Loucy (cell line): ENCODE measurements around the gene PKP4.

Source experiments
- H2AFZ ChIP-seq: fragments of 200-600 bp; sonication (generic); 2 replicates; pipeline ENCODE4 v1.6.0; 2016; ENCODE audit warnings: antibody characterized with exemption, mild to moderate bottlenecking, low read length, moderate library complexity
- H3F3A ChIP-seq: fragments of 200-600 bp; 2 replicates; pipeline ENCODE4 v1.6.0; 2016; ENCODE audit warnings: antibody characterized with exemption, low read depth, mild to moderate bottlenecking
- H3K27me3 ChIP-seq: fragments of 200-600 bp; sonication (generic); 2 replicates; pipeline ENCODE4 v1.6.1; 2014; ENCODE audit warnings: low read length, mild to moderate bottlenecking; ENCODE audit not compliant: insufficient read depth, poor library complexity, severe bottlenecking
- H3K36me3 ChIP-seq: fragments of 200-600 bp; sonication (generic); 2 replicates; pipeline ENCODE4 v1.6.1; 2016; ENCODE audit warnings: low read length; ENCODE audit not compliant: insufficient read depth
- H3K4me1 ChIP-seq: fragments of 200-600 bp; sonication (generic); 2 replicates; pipeline ENCODE4 v1.5.1; 2014; ENCODE audit warnings: low read length, mild to moderate bottlenecking; ENCODE audit not compliant: insufficient read depth, poor library complexity, severe bottlenecking
- H3K4me2 ChIP-seq: fragments of 200-600 bp; sonication (generic); 2 replicates; pipeline ENCODE4 v1.6.0; 2014; ENCODE audit warnings: antibody characterized with exemption, low read length, low read depth, mild to moderate bottlenecking; ENCODE audit not compliant: poor library complexity, severe bottlenecking
- H3K4me3 ChIP-seq: fragments of 200-600 bp; sonication (generic); 2 replicates; pipeline ENCODE4 v1.5.1; 2014; ENCODE audit warnings: low read length, mild to moderate bottlenecking, mixed read lengths; ENCODE audit not compliant: poor library complexity, severe bottlenecking
- H3K79me2 ChIP-seq: fragments of 200-600 bp; sonication (generic); 2 replicates; pipeline ENCODE4 v1.6.1; 2014; ENCODE audit warnings: low read length; ENCODE audit not compliant: insufficient read depth
- H3K9ac ChIP-seq: fragments of 200-600 bp; sonication (generic); 2 replicates; pipeline ENCODE4 v1.6.0; 2014; ENCODE audit warnings: mild to moderate bottlenecking, low read depth, low read length, moderate library complexity; ENCODE audit not compliant: poor library complexity, severe bottlenecking
- H3K9me2 ChIP-seq: fragments of 200-600 bp; sonication (generic); replicated peaks from 2 replicates; pipeline ENCODE4 v1.6.1; 2016; ENCODE audit warnings: low read depth, low read length, mixed read lengths
- H3K9me3 ChIP-seq: fragments of 200-600 bp; sonication (generic); 2 replicates; pipeline ENCODE4 v1.6.1; 2014; ENCODE audit warnings: mild to moderate bottlenecking, antibody characterized with exemption, low read length, low read depth; ENCODE audit not compliant: insufficient read depth
- H4K20me1 ChIP-seq: fragments of 200-600 bp; sonication (generic); 2 replicates; pipeline ENCODE4 v1.6.0; 2014; ENCODE audit warnings: antibody characterized with exemption, low read length, mild to moderate bottlenecking; ENCODE audit not compliant: insufficient read depth, poor library complexity, severe bottlenecking
- CTCF ChIP-seq: fragments of 200-600 bp; sonication (generic); conservative IDR thresholded peaks from 2 replicates; pipeline ENCODE4 v1.5.1; 2014; ENCODE audit warnings: mild to moderate bottlenecking, antibody characterized with exemption, low read length
- EZH2phosphoT487 ChIP-seq: fragments of 200-600 bp; IDR thresholded peaks from 2 replicates; pipeline ENCODE4 v1.6.1; 2018; ENCODE audit warnings: antibody characterized with exemption, mild to moderate bottlenecking, moderate library complexity, borderline replicate concordance

Gene PKP4

GRCh38 chr2:158533009-158533408 lies 76.3 kb downstream of the PKP4 start:
- H3K4me2 ChIP-seq: no peak overlapping the region
- H2AFZ ChIP-seq: no peak overlapping the region
- no peaks in the 10 kb centered on the region for H4K20me1 ChIP-seq

GRCh38 chr2:158539176-158540005 lies 82.6 kb downstream of the PKP4 start:
- no peak overlapping the region for H3K4me3 ChIP-seq
- H3K4me1 ChIP-seq: peaks cover 17% of the 10 kb centered on the region
- no peaks in the 10 kb centered on the region for H4K20me1 ChIP-seq
- no peak overlapping the region for H2AFZ ChIP-seq
- H3K9me3 ChIP-seq: no peaks in the 10 kb centered on the region
- no peaks in the 10 kb centered on the region for H3K79me2 ChIP-seq
- H3K27me3 ChIP-seq: no peaks in the 10 kb centered on the region
- TF ChIP-seq CTCF (no peak), EZH2phosphoT487 (no peak)
- no peaks in the 10 kb centered on the region for H3F3A ChIP-seq
- H3K4me2 ChIP-seq: no peak overlapping the region
- no peak overlapping the region for H3K9ac ChIP-seq
- H3K9me2 ChIP-seq: no peaks in the 10 kb centered on the region
- H3K36me3 ChIP-seq: no peaks in the 10 kb centered on the region

More at GRCh38 chr2:158533009-158533408, 76.3 kb downstream of the PKP4 start:
- H3F3A ChIP-seq: no peaks in the 10 kb centered on the region
- H3K79me2 ChIP-seq: no peaks in the 10 kb centered on the region
- H3K4me3 ChIP-seq: no peak overlapping the region
- H3K9ac ChIP-seq: no peak overlapping the region
- H3K27me3 ChIP-seq: no peaks in the 10 kb centered on the region
- H3K36me3 ChIP-seq: no peaks in the 10 kb centered on the region
- no peaks in the 10 kb centered on the region for H3K9me3 ChIP-seq
- H3K4me1 ChIP-seq: peaks cover 4% of the 10 kb centered on the region
- no peaks in the 10 kb centered on the region for H3K9me2 ChIP-seq
- TF ChIP-seq EZH2phosphoT487 (no peak), CTCF (no peak)

GRCh38 chr2:158542577-158542976 lies 85.8 kb downstream of the PKP4 start:
- Histone ChIP-seq H3K9ac (no peak overlapping the region), H3K27me3 (no peaks in the 10 kb centered on the region), H3K4me1 (peaks cover 25% of the 10 kb centered on the region), H4K20me1 (peaks cover 3% of the 10 kb centered on the region), H3K79me2 (no peaks in the 10 kb centered on the region), H3K9me2 (no peaks in the 10 kb centered on the region), H3K9me3 (no peaks in the 10 kb centered on the region), H3K4me2 (no peak overlapping the region), H3K4me3 (no peak overlapping the region), H2AFZ (no peak overlapping the region), H3K36me3 (no peaks in the 10 kb centered on the region), H3F3A (no peaks in the 10 kb centered on the region)
- TF ChIP-seq CTCF: no peak
- no peak for TF ChIP-seq EZH2phosphoT487
